Loucy (cell line): ENCODE measurements around the gene KCNK7.

Source experiments
- CTCF ChIP-seq: fragments of 200-600 bp; sonication (generic); conservative IDR thresholded peaks from 2 replicates; pipeline ENCODE4 v1.5.1; 2014; ENCODE audit warnings: mild to moderate bottlenecking, antibody characterized with exemption, low read length
- EZH2phosphoT487 ChIP-seq: fragments of 200-600 bp; IDR thresholded peaks from 2 replicates; pipeline ENCODE4 v1.6.1; 2018; ENCODE audit warnings: antibody characterized with exemption, mild to moderate bottlenecking, moderate library complexity, borderline replicate concordance

DNA sequence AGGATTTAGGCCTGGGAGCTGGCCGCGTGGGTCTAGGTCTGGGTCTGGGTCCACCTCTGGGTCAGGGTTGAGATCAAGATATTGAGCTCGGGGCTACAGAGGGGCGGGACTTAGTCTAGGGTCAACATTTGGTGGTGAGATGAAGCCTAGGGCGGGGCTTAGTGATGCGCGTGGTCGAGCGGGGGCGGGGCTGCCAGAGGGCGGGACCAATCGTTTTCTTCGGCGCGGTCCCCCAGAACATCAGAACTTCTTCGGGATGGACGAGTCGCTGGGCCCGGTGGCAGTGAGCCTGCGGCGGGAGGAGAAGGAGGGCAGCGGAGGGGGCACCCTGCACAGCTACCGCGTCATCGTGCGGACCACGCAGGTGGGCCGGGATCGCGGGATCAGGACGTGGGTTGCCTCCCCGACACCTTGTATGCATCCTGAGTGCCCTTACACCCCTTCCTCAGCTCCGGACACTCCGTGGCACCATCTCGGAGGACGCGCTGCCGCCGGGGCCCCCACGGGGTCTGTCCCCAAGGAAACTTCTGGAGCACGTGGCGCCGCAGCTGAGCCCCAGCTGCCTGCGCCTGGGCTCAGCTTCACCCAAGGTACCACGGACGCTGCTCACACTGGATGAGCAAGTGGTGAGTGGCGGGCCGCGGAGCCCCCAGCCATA, 46.5 kb upstream of the KCNK7 start:
- TF ChIP-seq CTCF (no peak), EZH2phosphoT487 (no peak)
